Measurements from ENCODE around the gene EYA3. TPM values are rescaled to one million over a fixed set of nuclear protein-coding genes. Genes with fewer than 3 reads are reported as not detected.

EYA3 gene
- total and polyA plus RNA-seq, 2 donors: 5.9 to 16.0 TPM

DNA sequence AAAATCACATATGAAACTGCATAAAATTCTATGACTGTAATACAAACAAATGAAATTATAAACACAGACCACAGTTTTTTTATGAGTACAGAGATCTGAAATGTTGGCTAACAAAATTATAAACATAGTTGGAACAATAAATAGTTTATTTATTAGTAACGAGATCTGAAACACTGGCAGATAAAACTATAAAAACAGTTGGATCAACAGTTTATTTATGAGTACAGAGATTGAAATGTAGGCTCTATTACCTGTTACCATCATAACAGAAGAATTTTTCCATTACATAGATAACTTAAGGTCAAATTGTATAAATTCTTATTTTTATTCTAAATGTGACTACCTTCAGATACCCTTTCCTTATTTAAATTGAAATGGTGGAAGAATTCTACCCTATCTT is 14.5 kb downstream of the EYA3 start:
- no peaks in the 10 kb centered on the region for H3K4me1 ChIP-seq (ENCODE audit: insufficient read depth)
- no peak overlapping the region for H3K27ac ChIP-seq (ENCODE audit: low read depth)
- DNase-seq (ENCODE audit: extremely low spot score): no peak
- no peak overlapping the region for H3K4me3 ChIP-seq (ENCODE audit: low read depth, low read length)
- H3K36me3 ChIP-seq (ENCODE audit: insufficient read depth): no peaks in the 10 kb centered on the region
- 49% methylated on average over 1 of the region's 1 CpG for WGBS

GRCh38 chr1:28071813-28072212 is 16.6 kb downstream of the EYA3 start:
- no peaks in the 10 kb centered on the region for H3K4me1 ChIP-seq (ENCODE audit: insufficient read depth)
- no peak overlapping the region for H3K4me3 ChIP-seq (ENCODE audit: low read depth, low read length)
- no peak overlapping the region for H3K27ac ChIP-seq (ENCODE audit: low read depth)
- DNase-seq (ENCODE audit: extremely low spot score): no peak
- no peaks in the 10 kb centered on the region for H3K36me3 ChIP-seq (ENCODE audit: insufficient read depth)

- no peak for DNase-seq (ENCODE audit: extremely low spot score)
- 93% methylated on average over 11 of the region's 11 CpGs for WGBS
- Histone ChIP-seq H3K27ac (ENCODE audit: low read depth) (no peak overlapping the region), H3K36me3 (ENCODE audit: insufficient read depth) (no peaks in the 10 kb centered on the region), H3K4me3 (ENCODE audit: low read depth, low read length) (no peak overlapping the region), H3K4me1 (ENCODE audit: insufficient read depth) (no peaks in the 10 kb centered on the region)
These were observed 17.5 kb downstream of the EYA3 start for GRCh38 chr1:28070725-28071593.

DNA sequence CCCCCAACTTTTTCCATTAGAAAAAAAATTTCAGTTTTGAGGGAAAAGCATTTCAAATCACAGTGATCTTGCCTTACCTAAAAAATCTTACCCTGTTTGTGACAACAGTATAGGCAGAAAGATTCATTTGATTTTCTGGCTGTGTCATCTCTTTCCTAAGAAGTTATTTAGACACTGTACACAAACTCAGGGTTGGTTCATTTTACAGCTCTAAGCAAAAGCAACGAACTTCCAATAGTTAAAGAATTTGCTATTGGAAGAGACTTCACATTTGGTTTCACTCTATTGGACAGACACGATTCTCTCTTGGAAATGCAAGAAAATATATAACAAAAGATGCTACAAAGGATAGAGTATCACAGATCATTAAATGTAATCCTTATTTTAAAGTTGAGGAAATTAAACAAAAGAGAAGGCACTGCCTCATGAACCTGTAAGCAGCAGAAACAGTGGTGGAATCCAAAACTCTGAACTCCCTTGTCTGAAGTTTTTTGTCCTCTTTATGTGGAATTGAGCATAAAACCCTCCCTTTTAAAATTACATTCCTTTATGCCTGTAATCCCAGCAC is 20.8 kb downstream of the EYA3 start:
- 47% methylated on average over 2 of the region's 2 CpGs for WGBS
- Histone ChIP-seq H3K36me3 (ENCODE audit: insufficient read depth) (no peaks in the 10 kb centered on the region), H3K4me1 (ENCODE audit: insufficient read depth) (no peaks in the 10 kb centered on the region), H3K4me3 (ENCODE audit: low read depth, low read length) (no peak overlapping the region), H3K27ac (ENCODE audit: low read depth) (no peak overlapping the region)
- DNase-seq (ENCODE audit: extremely low spot score): no peak

GRCh38 chr1:28066393-28067154 is 21.8 kb downstream of the EYA3 start:
- DNase-seq (ENCODE audit: extremely low spot score): no peak
- Histone ChIP-seq H3K36me3 (ENCODE audit: insufficient read depth) (no peaks in the 10 kb centered on the region), H3K27ac (ENCODE audit: low read depth) (no peak overlapping the region), H3K4me1 (ENCODE audit: insufficient read depth) (no peaks in the 10 kb centered on the region), H3K4me3 (ENCODE audit: low read depth, low read length) (no peak overlapping the region)
- 39% methylated on average over 3 of the region's 3 CpGs for WGBS

DNA sequence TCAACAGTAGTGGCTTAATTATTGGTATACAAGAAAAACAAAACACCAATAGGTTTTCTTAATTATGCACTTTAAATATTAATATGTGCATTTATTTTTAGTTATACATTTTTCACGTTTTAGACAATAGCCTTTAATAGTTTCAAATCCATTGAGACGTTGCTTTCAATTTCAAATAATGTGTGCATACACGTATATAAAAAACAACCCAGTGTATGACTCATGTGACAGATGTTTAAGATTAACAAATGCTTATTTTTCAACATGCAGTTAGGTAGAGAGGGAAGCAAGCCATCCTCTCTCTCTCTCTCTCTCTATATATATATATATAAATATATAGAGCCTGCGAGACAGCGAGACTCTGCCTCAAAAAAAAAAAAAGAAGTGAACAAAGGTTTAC is 24.3 kb downstream of the EYA3 start:
- no peak for DNase-seq (ENCODE audit: extremely low spot score)
- Histone ChIP-seq H3K4me1 (ENCODE audit: insufficient read depth) (no peaks in the 10 kb centered on the region), H3K4me3 (ENCODE audit: low read depth, low read length) (no peak overlapping the region), H3K36me3 (ENCODE audit: insufficient read depth) (no peaks in the 10 kb centered on the region), H3K27ac (ENCODE audit: low read depth) (no peak overlapping the region)
- WGBS: 60% methylated on average over 5 of the region's 5 CpGs

DNA sequence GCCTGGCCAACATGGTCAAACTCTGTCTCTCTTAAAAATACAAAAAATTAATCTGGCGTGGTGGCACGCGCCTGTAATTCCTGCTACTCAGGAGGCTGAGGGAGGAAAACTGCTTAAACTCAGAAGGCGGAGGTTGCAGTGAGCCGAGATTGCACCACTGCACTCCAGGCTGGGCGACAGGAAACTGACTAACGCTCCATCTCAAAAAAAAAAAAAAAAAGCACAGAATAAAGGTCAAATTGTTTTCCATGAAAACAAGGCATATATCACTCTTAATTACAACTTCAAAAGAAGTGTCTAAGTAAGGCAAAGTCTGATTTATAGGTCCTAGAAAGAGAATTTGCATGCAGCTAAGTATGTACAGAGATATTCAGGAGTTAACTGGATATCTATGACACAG is 25.6 kb downstream of the EYA3 start:
- H3K4me3 ChIP-seq (ENCODE audit: low read depth, low read length): no peak overlapping the region
- H3K4me1 ChIP-seq (ENCODE audit: insufficient read depth): no peaks in the 10 kb centered on the region
- no peak for DNase-seq (ENCODE audit: extremely low spot score)
- WGBS: 85% methylated on average over 7 of the region's 7 CpGs
- no peak overlapping the region for H3K27ac ChIP-seq (ENCODE audit: low read depth)
- H3K36me3 ChIP-seq (ENCODE audit: insufficient read depth): no peaks in the 10 kb centered on the region

GRCh38 chr1:28058971-28059878 is 29.2 kb downstream of the EYA3 start:
- Histone ChIP-seq H3K36me3 (ENCODE audit: insufficient read depth) (no peaks in the 10 kb centered on the region), H3K4me3 (ENCODE audit: low read depth, low read length) (no peak overlapping the region), H3K4me1 (ENCODE audit: insufficient read depth) (no peaks in the 10 kb centered on the region), H3K27ac (ENCODE audit: low read depth) (no peak overlapping the region)
- 91% methylated on average over 8 of the region's 8 CpGs for WGBS
- DNase-seq (ENCODE audit: extremely low spot score): no peak

DNA sequence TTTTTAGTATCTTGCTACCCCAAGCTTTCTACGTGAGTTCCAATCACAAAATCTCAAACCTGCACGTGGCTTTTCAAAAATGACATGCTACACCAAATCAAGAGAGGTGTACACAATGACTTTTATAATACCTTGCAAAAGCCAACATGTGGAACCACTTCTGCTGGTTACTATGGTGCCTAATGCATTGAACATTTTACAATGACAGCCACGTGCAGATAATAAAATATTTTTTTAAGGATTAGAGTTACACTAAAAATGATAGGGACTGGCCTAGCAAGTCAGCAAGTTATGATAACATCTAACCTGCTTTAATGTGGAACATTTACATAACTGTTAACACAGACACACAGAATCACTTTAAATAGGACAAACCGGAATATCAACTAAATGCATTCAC is 30.2 kb downstream of the EYA3 start:
- no peaks in the 10 kb centered on the region for H3K36me3 ChIP-seq (ENCODE audit: insufficient read depth)
- WGBS: 65% methylated on average over 4 of the region's 4 CpGs
- no peak overlapping the region for H3K4me3 ChIP-seq (ENCODE audit: low read depth, low read length)

DNA sequence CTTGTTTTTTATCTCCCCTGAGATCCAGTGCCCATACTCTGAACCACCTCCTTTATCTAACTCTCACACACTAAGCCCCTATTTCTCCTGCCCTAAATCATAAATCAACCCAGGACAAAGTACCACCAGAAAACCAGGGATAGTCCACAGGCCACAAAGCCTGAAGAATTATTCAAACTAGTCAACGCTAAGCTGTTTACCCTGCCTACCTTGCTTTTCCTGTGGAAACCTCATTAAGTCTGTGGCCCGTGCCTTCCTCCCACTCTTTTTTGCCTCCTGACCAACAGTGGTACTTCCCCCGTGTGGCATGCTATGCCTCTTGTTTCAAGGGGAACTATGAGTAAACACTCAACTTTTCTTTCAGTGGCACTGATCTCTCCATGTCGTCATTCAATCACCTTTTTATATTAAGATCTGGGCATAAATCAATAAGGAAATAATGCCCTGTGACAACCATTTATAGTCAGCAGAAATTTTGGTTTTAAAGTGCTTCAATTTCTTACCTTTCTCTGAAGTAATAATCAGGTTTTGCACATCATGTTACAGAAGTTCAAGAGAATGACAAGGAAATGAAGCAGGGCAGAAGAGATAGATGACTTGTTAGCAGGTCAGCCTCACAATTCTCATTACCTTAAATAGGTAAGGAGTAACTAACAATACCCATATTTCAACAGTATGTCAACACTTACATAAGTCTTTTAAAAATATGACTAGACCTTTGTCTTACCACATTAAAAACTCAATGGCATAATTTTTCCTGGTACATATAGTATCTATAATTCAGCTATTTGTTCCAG is 32.1 kb downstream of the EYA3 start:
- WGBS: 65% methylated on average over 4 of the region's 4 CpGs
- Histone ChIP-seq H3K27ac (ENCODE audit: low read depth) (no peak overlapping the region), H3K36me3 (ENCODE audit: insufficient read depth) (no peaks in the 10 kb centered on the region), H3K4me3 (ENCODE audit: low read depth, low read length) (no peak overlapping the region), H3K4me1 (ENCODE audit: insufficient read depth) (no peaks in the 10 kb centered on the region)
- no peak for DNase-seq (ENCODE audit: extremely low spot score)

More for the DNA sequence above, 30.2 kb downstream of the EYA3 start:
- no peak overlapping the region for H3K27ac ChIP-seq (ENCODE audit: low read depth)
- no peaks in the 10 kb centered on the region for H3K4me1 ChIP-seq (ENCODE audit: insufficient read depth)
- no peak for DNase-seq (ENCODE audit: extremely low spot score)

GRCh38 chr1:28050776-28051175 is 37.6 kb downstream of the EYA3 start:
- DNase-seq (ENCODE audit: extremely low spot score): no peak
- Histone ChIP-seq H3K27ac (ENCODE audit: low read depth) (no peak overlapping the region), H3K36me3 (ENCODE audit: insufficient read depth) (no peaks in the 10 kb centered on the region), H3K4me1 (ENCODE audit: insufficient read depth) (no peaks in the 10 kb centered on the region), H3K4me3 (ENCODE audit: low read depth, low read length) (no peak overlapping the region)
- WGBS: 62% methylated on average over 1 of the region's 1 CpG

DNA sequence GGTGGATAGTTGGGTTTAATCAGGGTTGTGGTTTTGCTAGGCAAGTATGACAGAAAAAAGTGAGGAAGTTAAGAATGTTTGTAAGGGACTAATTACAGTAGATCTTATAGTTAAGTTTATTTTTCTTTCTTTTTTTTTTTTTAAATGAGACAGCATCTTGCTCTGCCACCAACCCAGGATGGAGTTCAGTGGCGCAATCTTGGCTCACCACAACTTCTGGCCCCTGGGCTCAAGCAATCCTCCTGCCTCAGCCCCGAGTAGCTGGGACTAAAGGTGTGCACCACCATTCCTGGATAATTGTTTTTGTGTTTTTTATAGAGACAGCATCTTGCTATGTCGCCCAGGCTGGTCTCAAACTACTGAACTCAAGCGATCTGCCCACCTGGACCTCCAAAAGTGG is 41.7 kb downstream of the EYA3 start:
- DNase-seq (ENCODE audit: extremely low spot score): no peak
- H3K36me3 ChIP-seq (ENCODE audit: insufficient read depth): no peaks in the 10 kb centered on the region

More for the DNA sequence above, 41.7 kb downstream of the EYA3 start:
- 95% methylated on average over 4 of the region's 4 CpGs for WGBS
- Histone ChIP-seq H3K4me1 (ENCODE audit: insufficient read depth) (no peaks in the 10 kb centered on the region), H3K4me3 (ENCODE audit: low read depth, low read length) (no peak overlapping the region), H3K27ac (ENCODE audit: low read depth) (no peak overlapping the region)

All from urinary bladder (tissue), 4 donors.